ENCODE results near the gene FARS2.
"Not testable (repeated sequence)": the region's sequence is repeated elsewhere in the genome, so short reads cannot be mapped to it uniquely, and the experiment has no call there.

FARS2 gene

GRCh38 chr6:5695260-5696245 lies 434.2 kb downstream of the FARS2 start:
- DNase-seq (ENCODE audit: low spot score) = no peak

- DNase-seq (ENCODE audit: low spot score) = no peak
These were observed 436.2 kb downstream of the FARS2 start for GRCh38 chr6:5697508-5697907.

DNA sequence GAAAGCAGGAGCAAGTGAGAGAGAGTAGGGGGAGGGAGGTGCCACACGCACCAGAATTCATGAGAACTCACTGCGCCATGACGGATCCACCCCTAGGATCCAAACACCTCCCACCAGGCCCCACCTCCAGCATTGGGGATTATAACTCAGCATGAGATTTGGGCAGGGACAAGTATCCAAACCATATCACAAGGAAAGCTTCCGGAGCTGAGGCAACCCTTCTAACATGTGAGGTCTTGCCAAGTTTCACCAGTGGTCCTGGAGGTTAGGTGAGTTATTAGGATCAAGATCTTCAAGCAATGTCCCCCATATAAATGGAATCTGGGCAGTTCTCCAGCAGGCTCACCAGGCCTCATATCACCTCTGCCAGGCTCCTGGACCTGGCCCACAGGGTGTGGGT lies 437.0 kb downstream of the FARS2 start:
- DNase-seq (ENCODE audit: low spot score) = no peak

- DNase-seq (ENCODE audit: low spot score) = not testable (repeated sequence)
These were observed 437.8 kb downstream of the FARS2 start for GRCh38 chr6:5699064-5699463.

DNA sequence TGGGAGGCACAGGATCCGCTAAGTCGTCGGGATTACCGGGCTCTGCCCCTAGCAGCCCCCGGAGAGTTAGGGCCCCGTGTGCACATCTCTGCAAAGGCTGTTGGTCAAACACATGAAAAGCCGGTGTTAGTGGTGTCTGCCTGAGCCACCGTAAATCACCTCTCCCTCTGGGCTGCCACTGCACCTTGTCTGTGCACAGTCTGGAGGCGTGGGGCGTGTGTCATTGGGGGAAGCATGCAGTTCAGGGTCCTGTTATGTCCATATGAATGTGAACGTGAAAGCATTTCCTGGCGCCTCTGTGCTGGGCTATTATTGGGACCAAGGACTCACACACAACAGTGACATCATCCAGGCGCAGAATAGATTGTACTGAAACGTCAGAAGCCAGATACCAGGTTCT lies 439.9 kb downstream of the FARS2 start:
- DNase-seq (ENCODE audit: low spot score) = no peak

DNA sequence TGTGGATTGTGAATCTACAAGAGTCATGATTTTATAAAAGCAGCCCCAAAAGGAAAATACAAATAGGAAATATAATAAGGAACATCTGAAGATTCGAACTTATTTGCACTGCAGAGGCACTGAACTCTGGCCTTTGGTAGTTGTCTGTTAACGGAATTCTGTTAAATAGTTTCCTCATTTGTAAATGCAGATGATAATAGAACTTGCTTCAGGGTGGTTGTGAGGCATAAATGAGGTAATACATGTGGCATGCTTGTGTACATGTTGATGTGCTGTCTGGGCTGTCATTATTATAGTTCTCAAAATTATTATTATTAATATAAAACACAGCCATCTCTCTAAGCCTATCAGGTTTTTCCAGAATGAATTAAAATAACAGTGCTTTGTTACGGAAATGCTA lies 443.4 kb downstream of the FARS2 start:
- no peak for DNase-seq (ENCODE audit: low spot score)

DNA sequence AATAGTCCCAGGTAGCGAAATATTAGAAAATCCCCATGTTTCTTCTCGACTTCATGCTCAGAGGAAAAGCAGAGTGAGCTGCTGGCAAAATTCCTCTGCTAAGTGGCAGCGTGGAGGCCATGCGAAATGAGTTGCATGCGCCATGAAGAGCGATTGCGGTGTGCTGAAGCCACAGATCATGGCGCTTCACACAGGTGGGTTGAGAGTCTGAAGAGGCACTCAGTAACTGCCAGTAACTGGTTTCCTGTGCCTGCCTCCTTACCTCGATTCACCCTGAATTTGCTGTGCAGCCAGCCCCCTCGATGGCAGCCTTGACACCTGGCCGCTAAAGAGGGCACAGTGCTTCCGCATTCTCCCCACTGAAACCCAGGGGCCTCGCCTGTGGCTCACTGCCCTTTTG lies 443.9 kb downstream of the FARS2 start:
- no peak for DNase-seq (ENCODE audit: low spot score)

DNA sequence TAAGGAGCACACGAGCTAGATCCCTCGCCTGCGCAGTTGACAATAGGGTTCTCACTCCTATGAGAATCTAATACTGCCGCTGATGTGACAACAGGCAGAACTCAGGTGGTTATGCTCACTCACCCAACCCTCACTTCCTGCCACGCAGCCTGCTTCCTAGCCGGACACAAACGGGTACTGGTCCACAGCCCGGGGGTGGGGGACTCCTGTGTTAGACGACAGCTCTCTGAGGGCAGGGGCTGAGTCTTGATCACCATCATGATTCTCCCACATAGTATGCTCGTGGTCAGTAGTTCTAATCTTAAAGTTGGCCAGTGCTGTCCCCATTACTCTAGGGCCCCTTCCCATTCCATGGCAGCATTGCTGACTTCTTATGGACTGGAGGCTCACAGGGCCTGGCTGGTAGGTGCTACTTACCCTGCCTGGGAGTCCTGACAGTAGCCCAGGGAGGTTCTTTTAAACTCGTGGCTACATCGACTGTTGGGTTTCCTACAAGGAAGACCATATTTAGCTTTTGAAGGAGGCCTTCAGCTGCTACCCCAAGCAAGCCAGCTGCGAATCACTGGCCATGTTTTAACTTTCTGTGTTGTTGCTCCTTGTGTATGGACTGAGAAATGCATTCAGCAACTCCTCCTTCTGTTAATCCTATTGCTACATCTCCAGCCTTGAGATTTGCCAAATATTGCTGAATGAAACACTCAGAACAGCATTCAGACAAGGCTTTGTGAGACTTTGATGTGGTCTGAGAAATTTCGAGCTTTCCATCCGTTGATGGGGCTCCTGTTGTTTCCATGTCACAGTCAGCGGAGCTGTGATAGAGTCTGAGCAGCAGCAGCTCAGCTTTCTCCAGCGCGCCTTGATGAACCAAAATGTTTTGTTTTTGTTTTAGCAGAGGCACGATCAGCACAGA lies 445.1 kb downstream of the FARS2 start:
- DNase-seq (ENCODE audit: low spot score) = peak; percentile 10

DNA sequence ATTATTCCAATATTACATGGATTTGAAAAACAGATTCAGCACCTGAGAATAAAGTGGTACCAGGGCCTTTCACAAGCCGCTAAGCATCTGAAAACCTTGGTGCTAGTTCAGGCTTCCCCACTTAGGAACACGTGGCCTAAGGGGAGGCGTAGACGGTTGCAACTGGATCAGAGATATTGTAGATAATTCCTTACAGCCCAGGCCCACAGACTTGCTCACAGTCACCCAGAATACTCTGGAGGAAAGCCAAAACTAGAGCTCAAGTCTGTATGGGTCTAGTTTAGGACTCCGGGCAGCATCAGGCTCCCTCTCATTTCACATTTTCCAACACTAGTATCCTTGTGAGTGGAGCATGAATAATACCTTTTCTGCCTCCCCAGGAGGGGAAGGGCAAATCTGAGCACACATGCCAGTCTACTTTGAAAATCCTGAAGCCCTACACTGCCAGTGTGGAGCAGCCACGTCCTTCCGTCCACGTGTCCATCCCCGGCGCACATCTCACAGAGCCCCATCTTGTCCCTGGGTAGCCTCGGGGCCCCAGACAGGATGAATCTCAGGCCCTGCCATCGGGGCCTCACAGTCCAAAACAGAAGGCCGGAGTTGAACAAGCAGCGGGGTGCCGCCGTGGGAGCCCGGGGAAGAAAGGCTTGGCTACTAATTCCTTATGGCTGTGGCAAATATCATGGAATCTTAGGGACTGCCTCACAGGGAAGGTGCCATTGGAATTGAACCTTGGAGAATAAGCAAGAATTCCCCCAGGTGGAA lies 446.1 kb downstream of the FARS2 start:
- no peak for DNase-seq (ENCODE audit: low spot score)

DNA sequence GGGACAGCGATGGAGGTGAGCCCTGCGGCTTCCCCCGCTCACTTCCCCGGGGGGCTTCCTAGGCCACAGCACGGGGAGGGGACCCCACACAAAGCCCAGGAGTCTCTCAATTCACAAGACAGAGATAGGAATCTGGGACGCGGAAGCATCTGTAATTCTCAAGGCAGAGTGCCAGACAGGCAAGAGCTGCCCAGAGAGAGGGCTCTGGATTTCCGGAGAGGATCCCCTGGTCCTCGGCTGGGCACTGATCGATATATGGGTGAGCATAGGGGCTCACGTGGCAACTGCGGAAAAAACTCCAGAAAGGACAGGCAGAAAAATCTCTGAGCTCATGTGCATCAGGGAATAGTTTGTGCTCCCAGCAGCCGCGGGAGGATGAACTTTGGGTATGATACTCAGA lies 449.2 kb downstream of the FARS2 start:
- no peak for DNase-seq (ENCODE audit: low spot score)

DNA sequence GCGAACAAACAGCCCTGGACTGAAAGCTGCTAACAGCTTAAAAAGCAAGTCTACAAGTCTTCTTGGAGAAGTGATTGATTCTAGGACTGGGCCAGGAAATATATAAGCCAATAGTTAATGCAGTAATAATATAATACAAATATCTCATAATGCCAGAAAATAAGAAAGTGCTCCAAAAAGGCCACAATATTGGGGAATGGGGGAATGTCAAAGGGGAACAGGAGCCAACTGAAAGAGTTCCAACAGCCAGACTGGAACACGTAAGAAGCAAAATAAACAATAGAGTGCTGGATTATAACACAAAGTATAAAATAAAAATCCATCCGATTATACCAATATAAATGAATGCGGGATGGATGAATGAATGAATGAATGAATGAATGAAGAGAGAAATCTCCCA lies 449.6 kb downstream of the FARS2 start:
- DNase-seq (ENCODE audit: low spot score) = no peak

- DNase-seq (ENCODE audit: low spot score) = no peak
These were observed 451.3 kb downstream of the FARS2 start for GRCh38 chr6:5712349-5713215.

- no peak for DNase-seq (ENCODE audit: low spot score)
These were observed 452.2 kb downstream of the FARS2 start for GRCh38 chr6:5713519-5713918.

GRCh38 chr6:5718231-5718947 lies 457.1 kb downstream of the FARS2 start:
- no peak for DNase-seq (ENCODE audit: low spot score)

DNA sequence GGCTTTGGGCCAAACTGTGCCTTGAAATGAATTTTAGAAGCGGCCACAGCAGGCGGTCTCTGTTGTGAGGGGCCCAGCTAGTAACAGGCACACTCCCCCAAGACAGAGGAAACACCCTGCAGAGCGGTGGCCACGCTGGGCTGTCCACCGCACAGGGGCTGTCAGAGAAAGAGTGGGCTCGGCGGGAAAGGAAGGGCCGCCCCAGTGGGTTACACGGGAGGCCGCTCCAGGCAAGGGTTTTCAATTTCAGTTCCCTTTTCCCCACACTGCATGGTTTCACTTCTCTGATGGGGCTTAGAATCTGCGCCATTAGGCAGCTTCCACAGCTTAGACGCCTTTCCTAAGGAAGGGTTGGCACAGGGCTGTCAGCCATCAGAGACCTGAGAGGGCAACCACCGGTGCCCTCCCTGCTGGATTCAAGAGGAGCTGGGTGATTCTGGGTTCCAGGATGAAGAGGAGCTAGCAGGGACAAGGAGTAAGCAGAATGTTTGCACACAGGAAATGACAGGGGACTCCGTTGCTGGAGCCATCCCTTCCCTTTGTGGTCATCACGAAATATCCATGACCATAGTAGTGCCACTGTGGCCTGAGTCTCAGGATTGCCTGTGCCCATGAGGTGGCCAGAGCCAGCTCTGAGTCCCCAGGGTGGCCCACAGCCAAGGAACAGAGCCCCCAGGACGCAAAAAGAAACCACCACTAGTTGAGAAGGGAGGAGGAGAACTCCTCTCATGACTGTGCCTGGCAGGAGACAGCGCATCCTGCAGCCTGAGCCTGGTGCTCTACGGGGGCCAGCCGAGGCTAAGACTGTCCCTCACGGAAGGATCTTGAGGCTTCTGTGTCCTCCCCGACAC lies 462.8 kb downstream of the FARS2 start:
- no peak for DNase-seq (ENCODE audit: low spot score)

DNA sequence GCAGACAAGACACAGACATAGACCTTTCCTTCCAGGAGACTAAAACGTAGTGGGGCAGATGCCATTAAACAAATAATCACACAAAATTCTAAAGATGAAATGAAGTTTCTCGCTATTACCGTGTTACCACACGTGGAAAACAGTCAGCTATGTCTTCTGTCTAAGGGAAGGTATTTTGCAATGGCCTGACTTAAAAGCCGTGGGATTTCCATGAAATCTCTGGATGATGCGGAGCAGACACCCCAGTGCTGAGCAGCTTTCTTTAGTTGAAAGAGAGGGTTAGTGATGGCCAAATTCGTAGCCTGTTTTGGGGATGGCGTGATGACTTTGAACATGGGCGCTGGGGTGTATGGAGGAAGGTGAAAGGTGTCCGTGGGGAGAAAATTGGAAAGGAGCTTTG lies 463.6 kb downstream of the FARS2 start:
- no peak for DNase-seq (ENCODE audit: low spot score)

DNA sequence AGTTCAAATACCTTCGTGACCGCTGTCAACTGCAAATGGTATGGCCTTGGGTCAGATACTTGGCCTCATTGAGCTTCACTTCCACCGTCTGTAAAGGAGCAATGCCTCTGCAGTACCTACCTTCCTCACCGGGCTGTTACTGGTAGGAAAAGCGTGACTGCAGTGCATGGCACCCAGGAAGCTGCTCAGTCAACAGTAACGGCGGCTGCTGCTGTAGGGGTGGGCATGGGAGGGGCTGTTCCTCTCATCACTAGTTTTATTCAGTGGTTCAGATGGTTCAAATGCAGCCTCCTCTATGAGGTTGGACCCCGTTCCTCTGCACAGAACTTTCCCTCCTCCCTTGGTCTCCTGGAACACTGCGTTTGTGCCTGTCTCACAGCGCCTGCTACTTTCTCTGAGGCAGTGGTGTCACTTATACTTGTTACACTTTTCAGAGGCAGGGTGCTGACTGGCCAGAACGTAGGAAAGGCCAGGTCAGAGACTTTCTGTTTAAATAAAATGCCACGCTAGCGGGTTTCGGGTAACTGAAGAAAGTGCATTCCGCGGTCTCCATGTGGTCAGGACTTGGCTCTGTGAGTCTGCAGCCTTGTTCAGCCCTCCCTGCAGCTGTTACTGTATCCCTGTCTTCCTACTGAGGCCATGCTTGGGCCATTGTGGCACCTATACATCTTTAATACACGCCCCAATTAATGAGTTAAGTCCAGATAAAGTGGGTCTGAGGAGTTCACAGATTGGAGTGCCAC lies 465.8 kb downstream of the FARS2 start:
- DNase-seq (ENCODE audit: low spot score) = no peak

DNA sequence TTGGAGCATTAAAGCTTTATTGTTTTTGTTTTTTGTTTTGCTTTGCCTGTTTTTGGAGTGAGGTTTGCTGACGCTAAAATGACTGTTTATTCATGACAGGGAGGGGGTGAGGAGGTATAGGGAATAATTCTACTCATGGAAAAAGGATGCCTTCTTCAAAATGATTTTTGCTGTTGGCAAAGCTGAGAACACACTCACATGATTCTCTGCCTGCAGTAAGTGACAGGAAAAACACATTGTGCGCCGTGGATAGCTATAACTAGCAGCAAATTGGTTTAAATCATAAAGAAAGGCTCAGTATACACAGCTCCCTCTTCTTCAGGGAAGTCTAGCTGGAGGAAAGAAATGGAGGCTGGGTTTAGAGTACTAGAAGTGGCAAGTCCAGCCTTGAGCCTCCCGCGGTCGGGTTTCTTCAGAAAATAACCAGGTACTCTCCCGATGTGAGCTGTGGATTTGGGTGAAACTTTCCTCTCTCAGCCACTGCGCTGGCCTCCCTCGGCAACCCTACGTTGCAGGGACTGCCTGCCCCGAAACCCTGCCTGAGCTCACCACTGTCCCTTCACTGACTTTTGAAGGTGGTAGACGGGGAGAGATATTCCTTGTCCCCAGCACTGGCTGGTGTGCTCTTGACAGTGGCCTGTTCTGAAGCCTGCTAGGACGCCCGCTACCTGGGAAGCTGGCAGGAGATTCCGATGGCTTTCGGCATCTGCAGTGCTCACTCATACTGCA lies 467.2 kb downstream of the FARS2 start:
- DNase-seq (ENCODE audit: low spot score) = no peak
